NCI-H128 (cell line): Measurements from ENCODE around the gene PHF2.

Source experiments
- DNase-seq: peaks from one replicate; lab custom pipeline; 2025; ENCODE audit not compliant: unreplicated experiment; lab: John Stamatoyannopoulos, UW

Gene PHF2

DNA sequence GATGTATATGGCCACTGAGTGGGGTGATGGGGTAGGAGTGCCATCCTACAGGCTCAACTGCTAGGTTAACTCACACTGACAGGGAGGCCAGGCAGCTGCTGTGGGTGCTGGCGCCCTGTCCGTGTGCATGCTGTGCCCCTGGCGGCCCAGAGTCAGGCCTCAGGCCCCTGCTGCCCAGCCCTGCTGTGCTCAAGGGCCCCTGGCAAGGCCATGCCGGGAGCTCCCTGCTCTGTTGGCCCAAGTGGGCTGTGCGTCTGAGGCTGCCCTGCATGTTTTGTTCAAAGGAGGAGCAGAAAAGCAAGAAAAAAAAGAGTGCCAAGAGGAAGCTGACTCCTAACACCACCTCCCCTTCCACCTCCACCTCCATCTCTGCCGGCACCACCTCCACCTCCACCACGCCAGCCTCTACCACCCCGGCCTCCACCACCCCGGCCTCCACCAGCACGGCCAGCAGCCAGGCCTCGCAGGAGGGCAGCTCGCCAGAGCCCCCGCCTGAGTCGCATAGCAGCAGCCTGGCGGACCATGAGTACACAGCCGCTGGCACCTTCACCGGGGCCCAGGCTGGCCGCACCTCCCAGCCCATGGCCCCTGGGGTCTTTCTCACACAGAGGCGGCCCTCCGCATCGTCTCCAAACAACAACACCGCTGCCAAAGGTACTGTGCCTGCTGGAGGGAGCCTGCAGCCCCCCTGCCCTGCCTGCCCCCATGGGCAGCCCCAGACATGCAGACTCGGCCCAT lies 100.1 kb downstream of the PHF2 start:
- DNase-seq = no peak

DNA sequence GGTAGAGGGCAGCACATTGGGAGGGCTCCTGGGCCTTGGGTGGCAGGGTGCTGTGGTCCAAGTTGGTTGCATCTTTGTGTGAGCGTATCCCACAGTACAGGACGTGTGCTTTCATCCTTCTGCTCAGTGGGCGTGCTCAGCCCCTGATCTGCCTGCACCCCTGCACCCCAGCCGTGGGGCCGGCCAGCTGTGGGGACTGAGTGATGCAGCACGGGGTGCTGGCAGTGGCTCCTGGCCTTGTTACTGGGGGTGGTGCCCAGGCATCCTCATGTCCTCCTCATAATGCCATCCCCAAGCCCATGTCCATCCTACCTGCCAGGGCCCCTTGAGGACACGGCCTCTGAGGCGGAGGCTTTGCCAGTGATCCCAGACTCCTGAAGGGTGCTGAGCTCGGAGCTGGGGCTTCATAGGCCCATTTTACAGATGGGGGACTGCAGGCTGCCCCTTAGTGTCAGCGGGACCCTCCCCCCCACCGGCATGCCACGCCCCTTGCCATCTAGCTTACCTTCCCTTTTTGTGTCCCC lies 100.7 kb downstream of the PHF2 start:
- DNase-seq = no peak

DNA sequence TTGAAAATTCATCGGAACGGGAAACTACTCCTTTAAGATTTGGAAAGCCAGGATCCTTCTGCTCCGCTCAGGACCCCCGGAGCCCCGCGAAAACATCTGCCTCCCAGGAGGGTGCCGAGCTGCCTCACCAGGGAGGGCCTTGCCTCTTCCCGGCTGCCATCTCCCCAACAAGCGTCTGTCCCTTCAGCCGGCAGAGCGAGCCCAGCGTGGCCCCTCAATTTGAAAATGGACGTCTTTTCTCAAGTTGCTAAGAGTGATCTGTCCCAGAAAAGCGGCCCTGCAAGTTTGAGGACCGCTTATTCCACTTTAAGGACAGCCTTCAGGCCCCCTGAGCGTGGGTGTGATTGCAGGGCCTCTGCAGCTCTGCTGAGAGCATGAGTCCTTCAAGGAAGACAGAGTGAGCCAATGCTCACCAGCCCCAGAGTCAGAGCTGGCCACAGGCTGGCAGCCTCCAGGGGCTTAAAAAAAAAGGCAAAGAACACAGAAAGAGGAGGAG lies 101.3 kb downstream of the PHF2 start:
- no peak for DNase-seq

DNA sequence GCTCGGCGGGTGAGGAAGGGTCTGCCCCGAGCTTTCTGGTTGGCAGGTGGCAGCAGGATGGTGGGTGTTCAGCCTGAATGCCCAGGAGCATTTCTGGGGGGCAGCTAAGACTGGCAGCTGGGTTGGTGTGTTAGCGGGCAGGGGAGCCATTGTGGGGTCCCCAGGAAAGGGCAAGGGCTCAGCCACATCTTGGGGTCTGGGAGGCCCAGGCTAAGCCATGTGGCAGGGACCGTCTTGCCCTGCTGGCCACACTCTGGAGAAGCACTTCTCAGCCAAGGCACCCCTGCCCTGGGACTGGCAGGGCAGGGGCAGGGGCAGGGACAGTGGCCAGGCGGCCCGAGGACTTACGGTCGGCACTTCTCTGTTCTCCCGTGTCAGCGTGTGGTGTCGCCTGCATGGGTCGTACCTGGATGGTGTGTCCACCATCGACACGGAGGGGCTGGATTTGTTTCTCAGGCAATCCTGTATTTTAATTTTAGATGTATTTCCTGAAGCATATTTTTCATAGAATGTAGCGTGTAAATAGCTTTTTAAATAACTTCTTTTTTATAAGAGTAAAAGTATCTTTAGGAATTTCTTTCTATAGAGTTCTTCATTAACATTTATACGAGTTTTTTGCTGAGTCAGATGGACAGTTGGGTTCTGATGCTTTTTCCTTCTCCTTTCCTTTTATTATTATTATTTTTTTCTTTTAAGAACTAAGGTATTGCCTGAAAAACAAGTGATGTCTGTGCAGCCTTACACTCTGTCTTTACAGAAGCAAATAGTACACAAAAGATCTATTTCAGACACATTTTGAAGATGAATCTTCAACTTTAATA lies 102.0 kb downstream of the PHF2 start:
- DNase-seq = no peak

DNA sequence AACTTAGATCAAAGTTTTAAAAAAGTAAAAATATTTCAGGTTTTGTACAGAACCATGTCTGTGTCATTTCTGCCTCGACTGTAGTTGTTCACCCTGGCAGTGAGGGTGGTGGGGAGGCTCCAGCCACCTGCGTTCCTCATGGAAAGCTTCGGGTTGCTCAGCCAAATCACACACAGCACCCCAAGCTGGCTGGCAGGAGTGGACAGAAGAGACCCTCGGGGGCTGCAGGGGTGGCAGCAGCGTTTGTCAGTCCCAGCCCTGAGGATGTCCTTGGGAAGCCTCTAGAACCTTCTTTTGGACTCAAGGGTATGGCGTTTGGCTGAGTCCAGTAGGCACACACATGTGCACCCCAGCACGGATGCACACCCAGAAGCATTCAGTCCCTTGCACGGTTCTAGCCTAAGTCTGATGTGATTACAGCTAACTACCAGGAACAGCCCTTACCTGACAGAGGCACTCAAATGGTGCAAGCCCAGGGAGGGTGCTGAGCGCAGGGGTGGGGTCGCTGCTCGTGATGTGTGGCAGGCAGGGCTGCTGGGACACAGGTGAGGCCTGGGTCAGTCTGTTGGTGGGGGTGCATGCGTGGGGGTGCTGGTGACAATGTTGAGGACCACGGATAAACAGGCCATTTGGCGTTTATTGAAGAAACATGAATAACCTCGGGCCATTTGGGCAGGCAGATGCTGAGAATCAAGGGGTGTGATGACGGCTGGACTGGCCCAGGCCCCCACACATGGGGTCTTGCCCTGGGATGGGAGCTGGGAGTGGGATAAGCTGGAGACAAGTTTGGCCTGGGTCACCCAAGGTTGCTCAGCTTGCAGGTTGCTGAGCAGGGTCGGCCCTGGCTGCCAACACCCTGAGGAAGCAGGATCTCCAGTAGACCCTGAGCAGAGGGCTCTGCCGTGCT lies 103.4 kb downstream of the PHF2 start:
- no peak for DNase-seq

DNA sequence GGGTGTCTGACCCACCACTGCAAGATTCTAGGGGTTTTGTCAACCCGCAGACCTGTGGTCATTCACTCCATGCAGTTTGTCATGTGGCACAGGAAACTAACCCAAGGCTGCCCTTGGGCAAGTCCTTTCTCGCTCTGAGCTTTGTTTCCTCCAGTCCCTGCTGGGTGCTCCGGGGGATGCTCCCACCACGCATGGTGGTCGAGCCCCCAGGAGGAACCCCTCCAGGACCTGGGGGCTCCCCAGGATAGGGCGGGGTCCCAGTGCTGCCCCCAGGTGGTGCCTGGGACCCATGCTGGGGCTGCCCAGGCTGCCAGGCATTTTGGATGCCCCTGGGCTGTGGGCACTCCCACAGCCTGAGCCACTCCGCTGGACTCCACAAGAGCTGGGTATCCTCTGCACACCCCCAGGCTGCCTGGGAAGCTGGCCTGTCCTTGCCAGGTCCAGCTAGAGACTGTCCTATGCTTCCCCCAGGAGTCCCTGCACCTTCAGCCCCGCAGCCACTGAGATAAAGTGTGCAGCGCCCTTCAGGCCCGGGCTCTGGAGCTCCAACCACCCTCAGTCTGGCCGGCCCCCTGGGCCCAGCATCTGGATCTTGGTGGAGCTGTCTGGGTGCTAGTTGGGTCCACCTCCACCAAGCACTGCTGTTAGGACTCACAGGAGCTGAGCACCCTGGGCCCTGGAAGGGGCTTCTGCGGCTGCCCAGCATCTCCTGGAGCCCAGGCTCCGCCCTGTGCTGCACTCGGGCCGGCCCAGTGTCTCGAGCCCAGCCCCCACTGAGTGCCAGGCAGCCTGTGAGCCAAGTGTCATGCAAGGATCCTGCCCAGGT lies 104.3 kb downstream of the PHF2 start:
- no peak for DNase-seq

DNA sequence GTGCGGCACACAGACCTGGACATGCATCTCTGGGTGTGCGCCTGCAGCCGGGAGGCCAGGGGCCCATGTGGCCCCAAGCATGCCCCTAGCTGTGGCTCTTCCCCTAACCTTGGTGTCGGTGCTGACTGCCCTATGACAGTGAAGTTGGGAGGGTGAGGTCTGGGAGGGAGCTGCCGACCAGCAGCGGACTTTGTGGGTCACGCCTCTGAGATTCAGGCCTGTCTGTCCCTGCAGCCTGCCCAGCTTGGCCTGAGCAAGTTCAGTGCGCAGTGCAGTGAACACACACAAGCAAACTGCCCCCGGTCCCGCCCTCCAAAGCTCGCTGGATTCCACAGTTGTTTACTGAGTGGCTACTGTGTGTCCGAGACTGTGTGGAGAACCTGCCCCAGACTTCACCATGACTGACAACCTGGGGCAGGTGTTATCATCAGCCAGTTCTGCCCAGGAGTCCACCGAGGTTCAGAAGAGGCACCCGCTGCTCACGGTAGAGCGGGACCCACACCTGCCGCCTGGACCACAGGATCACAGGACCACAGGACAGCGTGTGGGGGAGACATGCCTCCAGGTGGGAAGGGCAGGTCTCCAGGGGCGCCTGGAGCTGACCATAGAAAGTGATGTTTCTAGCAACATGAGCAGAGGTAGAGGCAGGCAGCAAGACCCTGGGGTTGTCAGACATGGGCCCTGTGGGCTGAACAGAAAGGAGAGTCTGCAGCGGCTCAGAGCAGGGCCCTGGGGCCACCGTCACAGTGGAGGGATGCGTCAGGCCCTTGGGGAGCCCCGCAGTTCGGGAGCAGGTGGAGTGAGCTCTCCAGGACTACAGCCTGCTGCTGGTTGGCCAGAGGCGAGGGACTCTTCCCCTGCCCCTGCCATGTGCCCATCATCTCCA lies 105.1 kb downstream of the PHF2 start:
- no peak for DNase-seq

DNA sequence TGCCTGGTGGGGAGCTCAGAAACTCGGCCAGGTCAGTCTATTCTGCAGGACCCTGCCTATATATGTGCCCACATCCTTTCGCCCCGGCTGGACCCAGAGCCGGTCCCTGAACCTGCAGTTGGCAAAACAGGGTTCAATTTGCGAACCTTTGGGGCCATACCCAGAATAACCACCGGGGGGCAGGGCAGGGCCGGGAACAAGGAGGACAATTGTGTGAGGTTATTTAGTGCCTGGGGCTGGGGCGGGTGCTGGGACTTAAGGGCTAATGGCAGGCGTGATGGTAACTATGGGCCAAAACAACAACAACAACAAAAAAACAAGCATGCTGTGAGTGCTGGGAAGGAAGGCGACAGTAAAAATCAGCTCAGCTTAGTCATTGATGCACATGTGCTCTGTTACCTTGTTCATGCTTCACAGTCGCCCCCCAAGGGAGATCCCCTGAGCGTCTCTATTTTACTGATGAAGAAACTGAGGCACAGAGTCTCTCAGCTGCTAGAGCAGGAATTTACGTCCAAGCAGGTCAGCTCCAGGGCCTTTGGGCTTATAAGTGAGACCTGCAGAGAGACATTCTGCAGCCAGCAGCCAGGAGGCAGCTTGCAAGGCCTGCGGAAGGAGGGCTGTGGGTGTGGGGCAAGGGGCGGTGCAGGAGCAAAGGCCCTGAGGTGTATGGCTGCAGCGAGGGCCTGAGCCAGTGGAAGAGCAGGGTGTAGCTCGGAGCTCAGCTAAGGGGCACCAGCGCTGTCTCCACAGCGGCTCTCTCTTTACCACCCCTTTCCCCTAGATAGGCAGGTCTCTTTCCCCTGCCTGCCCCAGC lies 106.0 kb downstream of the PHF2 start:
- peak; percentile 36 for DNase-seq

DNA sequence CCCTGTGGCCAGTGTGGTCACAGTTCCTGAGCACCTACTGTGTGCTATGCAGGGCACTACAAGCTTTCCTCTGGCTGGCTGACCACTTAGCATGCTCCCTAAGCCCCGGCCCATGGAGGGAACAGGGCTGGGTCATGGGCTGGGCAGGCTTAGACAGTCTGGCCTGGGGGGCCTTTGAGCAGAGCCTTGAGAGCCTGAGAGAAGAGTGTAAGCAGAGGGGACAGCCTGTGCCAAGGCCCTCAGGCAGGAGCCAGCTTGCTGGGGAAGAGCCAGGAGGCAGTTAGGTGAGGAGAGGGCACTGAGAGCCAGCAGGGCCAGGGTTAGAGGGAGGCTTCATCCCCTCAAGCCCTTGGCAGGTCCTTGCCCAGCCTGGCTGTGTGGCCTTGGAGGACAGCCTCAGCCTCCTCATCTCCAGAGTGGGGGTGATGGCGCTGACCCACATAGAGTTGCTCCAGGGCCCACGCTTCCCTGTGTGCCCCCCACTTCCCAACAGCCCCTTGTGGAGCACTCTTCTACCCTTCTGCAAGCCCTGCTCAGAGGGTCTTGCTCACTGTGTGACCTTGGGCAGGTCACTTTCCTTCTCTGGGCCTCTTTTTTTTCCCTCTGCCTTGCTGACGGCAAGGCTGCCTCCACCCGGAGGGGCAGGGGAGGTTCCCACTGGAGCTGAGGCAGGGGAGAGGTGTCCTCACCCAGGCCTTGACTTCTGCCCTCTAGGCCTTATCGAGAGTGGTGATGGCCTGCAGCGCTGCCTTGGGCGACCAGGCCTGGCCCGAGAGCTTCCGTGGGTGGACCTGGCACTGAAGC lies 107.1 kb downstream of the PHF2 start:
- no peak for DNase-seq

DNA sequence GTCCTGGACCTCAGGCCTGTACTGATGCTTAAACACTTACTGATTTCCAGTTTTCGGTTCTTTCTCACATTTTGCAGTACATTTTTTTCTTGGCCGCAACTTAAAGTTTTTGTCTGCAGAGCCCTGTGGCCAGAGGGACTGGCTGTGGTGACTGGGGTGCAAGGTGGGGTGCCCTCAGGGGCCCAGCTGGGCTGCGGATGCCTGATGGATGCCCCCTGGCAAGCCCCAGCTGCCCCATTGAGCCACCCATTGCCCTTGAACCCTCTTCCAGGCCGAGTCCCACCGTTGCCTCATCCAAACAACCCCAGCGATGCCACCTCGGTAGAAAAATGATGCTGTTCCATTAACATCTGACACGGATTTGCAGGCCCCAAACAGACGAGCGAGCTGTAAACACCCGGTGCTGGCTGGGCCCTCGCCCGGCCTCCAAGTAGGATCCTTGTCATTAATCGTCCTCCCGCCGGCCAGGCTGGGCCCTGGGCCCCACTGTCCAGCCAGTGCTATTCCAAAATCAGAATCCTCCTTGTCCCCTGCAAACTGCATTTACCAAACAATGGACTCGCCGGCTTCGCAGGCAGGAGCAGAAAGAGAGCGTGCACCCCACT lies 107.9 kb downstream of the PHF2 start:
- no peak for DNase-seq

DNA sequence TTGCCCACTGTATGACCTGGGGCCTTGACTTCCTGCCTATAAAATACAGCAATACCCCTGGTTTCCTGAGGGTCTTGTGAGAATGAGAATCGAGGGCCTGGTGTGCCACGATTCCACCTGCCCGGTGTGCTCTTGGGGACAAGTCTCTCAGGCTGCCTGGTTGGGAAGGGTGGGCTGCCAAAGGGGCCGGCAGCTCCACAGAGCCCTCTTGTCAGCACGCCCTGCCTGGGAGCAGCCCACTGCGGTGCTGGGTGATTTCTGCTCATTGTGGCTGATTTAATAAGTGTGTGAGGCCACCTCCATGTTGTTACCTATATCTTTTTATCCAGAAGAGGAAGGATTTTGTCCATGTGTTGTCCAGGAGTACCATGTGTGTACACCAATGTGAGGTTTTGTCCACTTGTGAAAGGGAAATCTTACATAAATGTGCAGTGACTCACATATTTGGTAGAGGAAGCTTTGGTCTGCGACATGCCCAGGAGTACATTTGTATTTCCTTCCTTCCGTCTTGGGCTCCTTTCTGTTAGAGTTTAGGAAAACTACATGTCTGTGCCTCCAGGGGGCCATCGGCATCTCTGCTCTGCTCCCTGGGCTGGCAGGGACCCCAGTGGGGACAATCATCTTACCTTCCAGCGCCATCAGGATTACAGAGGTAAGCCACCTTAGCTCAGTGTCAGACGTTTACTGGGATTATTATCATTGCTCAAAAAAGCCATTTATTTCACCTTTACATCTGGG lies 108.6 kb downstream of the PHF2 start:
- DNase-seq = no peak

DNA sequence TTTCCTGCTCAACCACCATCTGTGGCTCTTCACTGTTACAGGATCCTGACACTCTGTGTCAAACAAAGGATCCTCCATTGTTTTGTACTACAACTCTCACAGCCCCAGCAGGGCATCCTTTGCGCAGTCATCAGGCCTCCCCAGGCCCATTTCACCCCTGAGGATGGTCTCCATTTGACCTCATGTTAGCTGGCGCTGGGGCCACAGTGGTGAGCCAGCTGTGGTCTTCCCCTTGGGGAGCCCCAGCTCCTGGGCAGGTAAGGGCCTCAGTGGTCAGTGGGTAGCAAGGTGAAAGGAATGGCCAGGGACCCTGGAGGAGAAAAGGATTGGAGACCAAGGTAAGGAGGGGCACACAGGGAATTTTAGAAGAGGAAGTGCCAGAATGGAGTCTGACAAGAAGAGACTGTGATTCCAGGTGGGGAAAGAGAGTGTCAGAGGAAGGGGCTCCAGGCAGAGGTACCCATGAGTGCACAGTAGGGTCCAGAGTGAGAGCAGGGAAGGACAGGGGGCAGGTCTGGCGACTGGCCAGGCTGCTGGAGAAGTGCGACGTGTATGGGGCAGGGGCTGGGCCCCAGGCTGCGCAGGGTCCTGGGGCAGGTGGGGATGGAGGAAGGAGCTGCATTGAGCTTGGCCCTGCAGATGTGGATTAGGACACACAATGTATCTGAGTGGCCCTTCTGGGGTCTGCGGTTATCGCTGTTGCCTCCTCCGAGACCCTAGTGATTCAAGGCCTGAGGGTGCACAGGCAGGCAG lies 109.9 kb downstream of the PHF2 start:
- no peak for DNase-seq

DNA sequence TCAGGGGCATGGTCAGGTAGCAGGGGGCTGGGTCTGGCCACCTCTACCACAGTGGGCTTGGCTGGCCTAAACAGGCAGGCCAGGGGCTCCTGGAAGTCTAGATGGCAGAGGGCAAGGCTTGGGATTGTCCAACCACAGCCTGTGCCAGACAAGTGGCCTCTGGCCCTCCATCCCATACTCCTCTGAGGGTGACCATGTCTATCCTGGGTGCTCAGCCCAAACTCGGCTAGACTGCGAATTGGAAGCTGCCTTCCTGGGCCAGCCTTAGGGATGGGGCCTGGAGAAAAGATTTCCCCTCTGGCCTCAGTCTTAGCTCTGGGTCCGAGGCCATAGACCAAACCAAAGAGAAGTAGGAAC lies 110.5 kb downstream of the PHF2 start:
- no peak for DNase-seq

DNA sequence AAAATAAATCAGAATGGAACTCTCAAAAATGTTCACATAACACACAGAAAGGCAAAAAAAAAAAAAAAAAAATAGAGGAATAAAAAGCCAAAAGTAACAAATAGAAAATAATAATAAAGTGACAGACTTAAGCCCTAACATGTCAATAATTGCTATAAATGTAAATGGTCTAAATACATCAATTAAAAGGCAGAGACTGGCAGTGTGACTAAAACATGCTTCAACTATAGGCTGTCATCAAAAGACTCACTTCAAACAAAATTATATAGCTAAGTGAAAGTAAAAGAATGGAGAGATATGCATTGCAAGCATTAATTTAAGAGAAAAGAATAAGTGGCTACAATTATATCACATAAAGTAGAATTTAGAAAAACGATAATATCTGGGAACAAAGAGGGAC lies 114.2 kb downstream of the PHF2 start:
- DNase-seq = no peak

DNA sequence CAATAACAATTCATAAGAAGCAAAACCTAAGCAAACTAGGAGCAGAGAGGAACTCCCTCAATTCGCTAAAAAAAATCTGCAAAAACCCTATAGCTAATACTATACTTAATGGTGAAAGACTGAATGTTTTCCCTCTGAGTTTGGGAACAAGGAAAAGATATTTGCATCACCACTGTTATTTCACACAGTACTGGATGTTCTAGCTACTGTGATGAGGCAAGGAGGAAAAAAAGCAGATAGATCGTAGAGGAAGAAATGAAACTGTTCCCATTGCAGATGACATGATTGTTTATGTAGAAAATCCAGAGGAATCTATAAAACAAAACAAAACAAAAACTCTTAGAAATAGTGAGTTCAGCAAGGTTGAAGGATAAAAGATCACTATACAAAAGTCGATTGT lies 116.7 kb downstream of the PHF2 start:
- DNase-seq = no peak
